Fibroblast of mammary gland (primary cell): Measurements from ENCODE around the gene KRTAP9-9.

ENCODE experiments used
- DNase-seq: peaks from one replicate; pipeline ENCODE4 v3.0.0-alpha.2; 2010; ENCODE audit warnings: low read depth
- H3K4me3 ChIP-seq: 2 replicates; pipeline ENCODE4 v1.5.1; 2011; ENCODE audit warnings: low read depth, mild to moderate bottlenecking, low read length, moderate library complexity; ENCODE audit not compliant: control insufficient read depth
- CTCF ChIP-seq: conservative IDR thresholded peaks from 2 replicates; pipeline ENCODE4 v1.5.1; 2011; ENCODE audit warnings: low read depth, low read length, inconsistent platforms; ENCODE audit not compliant: control insufficient read depth, insufficient read depth

KRTAP9-9 gene

GRCh38 chr17:41298458-41299135 is 43.4 kb downstream of the KRTAP9-9 start:
- H3K4me3 ChIP-seq: no peak overlapping the region
- no peak for TF ChIP-seq CTCF
- no peak for DNase-seq

- TF ChIP-seq CTCF: no peak
- no peak overlapping the region for H3K4me3 ChIP-seq
- no peak for DNase-seq
These were observed 46.1 kb downstream of the KRTAP9-9 start for GRCh38 chr17:41301204-41301790.

- no peak for TF ChIP-seq CTCF
- H3K4me3 ChIP-seq: no peak within 1 kb of the TSS
- no peak for DNase-seq
These were observed 47.0 kb downstream of the KRTAP9-9 start, which contains the start of gene KRTAP29-1 for GRCh38 chr17:41301916-41302901. Gene KRTAP29-1 (minus strand): TSS chr17:41302851. CDS start chr17:41302851, 0 bp downstream.

GRCh38 chr17:41302981-41303380 is 47.8 kb downstream of the KRTAP9-9 start:
- no peak overlapping the region for H3K4me3 ChIP-seq
- TF ChIP-seq CTCF: no peak
- DNase-seq: no peak

GRCh38 chr17:41304091-41304490 is 48.9 kb downstream of the KRTAP9-9 start:
- no peak for DNase-seq
- TF ChIP-seq CTCF: no peak
- no peak overlapping the region for H3K4me3 ChIP-seq
